ENCODE results near the gene FBF1. TPM values are rescaled to one million over a fixed set of nuclear protein-coding genes. Genes with fewer than 3 reads are reported as not detected.

Gene FBF1
- total and polyA plus RNA-seq, 5 experiments from 2014 or later, result 2.4 to 54.6 (median 8.0) TPM

DNA sequence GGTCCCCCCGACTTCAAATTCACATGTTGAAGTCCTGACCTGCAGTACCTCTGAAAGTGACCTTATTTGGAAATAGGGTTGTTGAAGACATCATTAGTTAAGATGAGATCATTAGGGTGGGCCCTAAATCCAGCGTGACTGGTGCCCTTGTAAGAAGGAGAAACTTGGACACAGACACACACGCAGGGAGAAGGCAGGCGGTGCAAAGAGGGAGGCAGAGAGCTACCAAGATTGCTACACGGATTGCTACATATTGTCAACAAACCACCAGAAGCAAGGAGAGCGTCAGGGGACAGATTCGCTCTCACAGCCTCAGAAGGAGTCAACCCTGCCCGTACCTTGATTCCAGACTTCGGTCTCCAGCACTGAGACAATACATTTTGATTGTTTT lies 78.9 kb downstream of the FBF1 start:
- H3K27ac Mint-ChIP-seq, result no peak overlapping the region
- no peak overlapping the region for H3K4me3 Mint-ChIP-seq

More for the DNA sequence above, 78.9 kb downstream of the FBF1 start:
- Mint-ChIP-seq H3K36me3 (no peaks in the 10 kb centered on the region), H3K4me1 (peaks cover 9 to 43% (median 30%) of the 10 kb centered on the region in 4 donors), H3K9me3 (no peaks in the 10 kb centered on the region), H3K27me3 (no peaks in the 10 kb centered on the region)
- DNase-seq, result no peak
- POLR2A ChIA-PET, result interaction anchor here (0.6 to 14.7 kb wide), 6 partner anchors 14 to 108 kb away, joined by 3 to 288 read pairs (median 4); partner anchors contain the start of genes GALK1, TRIM47, UNC13D and UNK
- ATAC-seq, result no peak

Other genes starting within 250 kb of the FBF1 start
- gene ITGB4, start 219.6 kb downstream of the FBF1 start, total RNA-seq, result 1 to 10 TPM; 1.5 to 2.4 TPM
- 1 to 10 TPM in 2 of 3 donors, under 1 TPM in 1; 0.35 to 1.9 (median 1.4) TPM for gene ITGB4, start 219.6 kb downstream of the FBF1 start, polyA plus RNA-seq
- 10 to 100 TPM; 14.8 to 18.0 TPM for gene GALK1, start 175.8 kb downstream of the FBF1 start, total RNA-seq
- 10 to 100 TPM in 2 of 3 donors, 1 to 10 TPM in 1; 9.5 to 14.4 (median 13.9) TPM for gene GALK1, start 175.8 kb downstream of the FBF1 start, polyA plus RNA-seq
- gene UNK, start 156.2 kb downstream of the FBF1 start, total RNA-seq, result 10 to 100 TPM; 55.6 to 57.7 TPM
- 10 to 100 TPM; 24.4 to 26.9 (median 26.2) TPM for gene UNK, start 156.2 kb downstream of the FBF1 start, polyA plus RNA-seq
- gene UNC13D, start 96.6 kb downstream of the FBF1 start, total RNA-seq, result 100 to 1,000 TPM; 147 to 153 TPM
- gene UNC13D, start 96.6 kb downstream of the FBF1 start, polyA plus RNA-seq, result 10 to 100 TPM; 50.3 to 78.0 (median 54.0) TPM
- 100 to 1,000 TPM; 152 to 156 TPM for gene WBP2, start 85.7 kb downstream of the FBF1 start, total RNA-seq
- 10 to 100 TPM; 58.1 to 95.1 (median 70.6) TPM for gene WBP2, start 85.7 kb downstream of the FBF1 start, polyA plus RNA-seq
- gene TRIM47, start 62.5 kb downstream of the FBF1 start, total RNA-seq, result 1 to 10 TPM; 9.7 to 9.9 TPM
- gene TRIM47, start 62.5 kb downstream of the FBF1 start, polyA plus RNA-seq, result 1 to 10 TPM; 1.9 to 8.5 (median 4.2) TPM
- gene TRIM65, start 44.1 kb downstream of the FBF1 start, total RNA-seq, result 10 to 100 TPM; 34.5 to 40.9 TPM
- gene TRIM65, start 44.1 kb downstream of the FBF1 start, polyA plus RNA-seq, result 10 to 100 TPM; 13.4 to 31.8 (median 18.9) TPM
- gene MRPL38, start 36.2 kb downstream of the FBF1 start, total RNA-seq, result 100 to 1,000 TPM; 167 to 178 TPM
- gene MRPL38, start 36.2 kb downstream of the FBF1 start, polyA plus RNA-seq, result 10 to 100 TPM; 56.4 to 78.7 (median 64.7) TPM
- 10 to 100 TPM; 37.9 to 39.3 TPM for gene ACOX1, start 38.1 kb upstream of the FBF1 start, total RNA-seq
- 10 to 100 TPM; 11.4 to 18.4 (median 15.1) TPM for gene ACOX1, start 38.1 kb upstream of the FBF1 start, polyA plus RNA-seq
- 10 to 100 TPM; 14.2 to 16.6 TPM for gene TEN1, start 38.2 kb upstream of the FBF1 start, total RNA-seq
- 10 to 100 TPM; 17.1 to 18.9 (median 18.4) TPM for gene TEN1, start 38.2 kb upstream of the FBF1 start, polyA plus RNA-seq
- 10 to 100 TPM; 11.9 to 12.5 TPM for gene CDK3, start 59.8 kb upstream of the FBF1 start, total RNA-seq
- under 1 TPM; 0.16 to 0.64 (median 0.63) TPM for gene CDK3, start 59.8 kb upstream of the FBF1 start, polyA plus RNA-seq
- gene EVPL, start 86.3 kb upstream of the FBF1 start, total RNA-seq, result 1 to 10 TPM; 7.1 to 8.2 TPM
- 1 to 10 TPM in 1 of 3 donors, under 1 TPM in 1, not detected in 1; 0.74 to 1.6 TPM for gene EVPL, start 86.3 kb upstream of the FBF1 start, polyA plus RNA-seq
- gene SRP68, start 131.5 kb upstream of the FBF1 start, total RNA-seq, result 10 to 100 TPM; 79.7 to 80.5 TPM
- 10 to 100 TPM; 53.3 to 79.1 (median 64.5) TPM for gene SRP68, start 131.5 kb upstream of the FBF1 start, polyA plus RNA-seq
- gene GALR2, start 133.7 kb upstream of the FBF1 start, total RNA-seq, result not detected
- under 1 TPM in 1 of 3 donors, not detected in 2; 0.70 TPM for gene GALR2, start 133.7 kb upstream of the FBF1 start, polyA plus RNA-seq
- gene ZACN, start 138.1 kb upstream of the FBF1 start, total RNA-seq, result under 1 TPM in 1 of 2 experiments, not detected in 1; 0.21 TPM
- gene ZACN, start 138.1 kb upstream of the FBF1 start, polyA plus RNA-seq, result 1 to 10 TPM in 2 of 3 donors, not detected in 1; 1.9 to 4.6 TPM
- gene EXOC7, start 162.7 kb upstream of the FBF1 start, total RNA-seq, result 100 to 1,000 TPM; 199 to 210 TPM
- gene EXOC7, start 162.7 kb upstream of the FBF1 start, polyA plus RNA-seq, result 10 to 100 TPM; 46.0 to 62.6 (median 49.0) TPM
- gene FOXJ1, start 200.2 kb upstream of the FBF1 start, total RNA-seq, result 1 to 10 TPM; 3.4 to 3.7 TPM
- 1 to 10 TPM in 2 of 3 donors, under 1 TPM in 1; 0.28 to 2.8 (median 1.8) TPM for gene FOXJ1, start 200.2 kb upstream of the FBF1 start, polyA plus RNA-seq